Breast epithelium (tissue), 4 donors: ENCODE data around the gene OR5K1. TPM values are rescaled to one million over a fixed set of nuclear protein-coding genes. Genes with fewer than 3 reads are reported as not detected.

ENCODE experiments used
- DNase-seq, 2 donors: peaks; one replicate each; pipeline ENCODE4 v3.0.0-alpha.2; 2019; ENCODE audit warnings: low spot score in 2 of 2
- H3K27ac ChIP-seq, 2 donors: fragments of 200-600 bp; sonication (generic) in 1 of 2; one replicate each; pipeline ENCODE4 v1.5.1; 2016 to 2019; ENCODE audit warnings: mild to moderate bottlenecking in 1 of 2
- H3K27me3 ChIP-seq, 2 donors: fragments of 200-600 bp; sonication (generic) in 1 of 2; one replicate each; pipeline versions ENCODE4 v1.5.1 to v1.6.0; 2017 to 2019; ENCODE audit warnings: control low read depth in 1 of 2, mild to moderate bottlenecking in 1 of 2
- H3K36me3 ChIP-seq: fragments of 200-600 bp; one replicate; pipeline ENCODE4 v1.5.1; 2019
- H3K4me1 ChIP-seq, 2 donors: fragments of 200-600 bp; sonication (generic); one replicate each; pipeline ENCODE4 v1.5.1; 2016 to 2019; ENCODE audit warnings: control low read depth in 1 of 2
- H3K4me3 ChIP-seq, 3 donors: fragments of 200-600 bp; sonication (generic); 1 replicate in 2 of 3; 2 replicates in 1 of 3; pipeline ENCODE4 v1.5.1; 2016 to 2019; ENCODE audit warnings: mild to moderate bottlenecking in 3 of 3, moderate library complexity in 2 of 3
- H3K9me3 ChIP-seq, 2 donors: fragments of 200-600 bp; sonication (generic) in 1 of 2; one replicate each; pipeline ENCODE4 v1.5.1; 2016 to 2019; ENCODE audit warnings: control low read depth in 1 of 2
- CTCF ChIP-seq, 3 donors: fragments of 450-650 bp; IDR thresholded peaks; one replicate each; pipeline ENCODE4 v1.5.1; 2016 to 2017; ENCODE audit warnings: antibody characterized with exemption in 3 of 3, mild to moderate bottlenecking in 3 of 3, moderate library complexity in 3 of 3
- POLR2A ChIP-seq: fragments of 450-650 bp; IDR thresholded peaks from one replicate; pipeline ENCODE4 v1.6.1; 2016; ENCODE audit warnings: antibody characterized with exemption, mild to moderate bottlenecking, moderate library complexity
- POLR2AphosphoS5 ChIP-seq, 3 donors: sonication (generic); formaldehyde crosslinking; IDR thresholded peaks; one replicate each; pipeline ENCODE4 v1.6.1; 2017; ENCODE audit warnings: antibody characterized with exemption in 3 of 3
- intact Hi-C: fragments of 100-400 bp; cut with DNase I; formaldehyde crosslinking; loops from one replicate; pipeline ENCODE4 v1.15.1; 2023; ENCODE audit warnings: low total_unique reads
- total RNA-seq, 3 donors: library from RNA; depleted of rRNA; stranded (reverse); fragments of >200 nt; gene quantifications; one replicate each; pipeline ENCODE4 v1.1.0, GENCODE V29; 2016

OR5K1 gene
- total RNA-seq, 3 donors from 2014 or later: not detected

- H3K4me1 ChIP-seq: no peaks in the 10 kb centered on the region
- no peak overlapping the region for H3K27ac ChIP-seq
- intact Hi-C loops: no loop called here
- no peaks in the 10 kb centered on the region for H3K27me3 ChIP-seq
- H3K9me3 ChIP-seq: no peaks in the 10 kb centered on the region
- H3K36me3 ChIP-seq: no peaks in the 10 kb centered on the region
- H3K4me3 ChIP-seq: no peak overlapping the region
- no peak for TF ChIP-seq CTCF (IDR thresholded peaks at IDR 0.05)
- no peak for TF ChIP-seq POLR2AphosphoS5 (IDR thresholded peaks at IDR 0.05)
- TF ChIP-seq POLR2A: no peak
- DNase-seq: no peak
Observed at GRCh38 chr3:98445949-98446406, 17.0 kb upstream of the OR5K1 start.

GRCh38 chr3:98449606-98450193 is 13.3 kb upstream of the OR5K1 start:
- H3K4me3 ChIP-seq: no peak overlapping the region
- H3K36me3 ChIP-seq: no peaks in the 10 kb centered on the region
- H3K4me1 ChIP-seq: no peaks in the 10 kb centered on the region
- no peak overlapping the region for H3K27ac ChIP-seq
- intact Hi-C loops: no loop called here
- TF ChIP-seq CTCF (IDR thresholded peaks at IDR 0.05) (no peak), POLR2A (no peak), POLR2AphosphoS5 (IDR thresholded peaks at IDR 0.05) (no peak)
- no peaks in the 10 kb centered on the region for H3K9me3 ChIP-seq
- no peaks in the 10 kb centered on the region for H3K27me3 ChIP-seq
- no peak for DNase-seq

GRCh38 chr3:98450372-98450771 is 12.6 kb upstream of the OR5K1 start:
- H3K4me3 ChIP-seq: no peak overlapping the region
- H3K9me3 ChIP-seq: no peaks in the 10 kb centered on the region
- no peak overlapping the region for H3K27ac ChIP-seq
- TF ChIP-seq POLR2AphosphoS5 (IDR thresholded peaks at IDR 0.05) (no peak), CTCF (IDR thresholded peaks at IDR 0.05) (no peak), POLR2A (no peak)
- no peaks in the 10 kb centered on the region for H3K4me1 ChIP-seq
- H3K36me3 ChIP-seq: no peaks in the 10 kb centered on the region
- no peaks in the 10 kb centered on the region for H3K27me3 ChIP-seq
- intact Hi-C loops: no loop called here
- no peak for DNase-seq

GRCh38 chr3:98453827-98454226 is 9.2 kb upstream of the OR5K1 start:
- no peak for DNase-seq
- TF ChIP-seq CTCF (IDR thresholded peaks at IDR 0.05): no peak
- no peak for TF ChIP-seq POLR2AphosphoS5 (IDR thresholded peaks at IDR 0.05)
- TF ChIP-seq POLR2A: no peak
- Histone ChIP-seq H3K36me3 (no peaks in the 10 kb centered on the region), H3K4me1 (no peaks in the 10 kb centered on the region), H3K27me3 (no peaks in the 10 kb centered on the region), H3K4me3 (no peak overlapping the region), H3K27ac (no peak overlapping the region), H3K9me3 (peaks cover 0 to 4% of the 10 kb centered on the region in 2 donors)
- intact Hi-C loops: no loop called here

- peaks cover 0 to 4% of the 10 kb centered on the region in 2 donors for H3K9me3 ChIP-seq
- DNase-seq: no peak
- H3K4me1 ChIP-seq: no peaks in the 10 kb centered on the region
- TF ChIP-seq POLR2AphosphoS5 (IDR thresholded peaks at IDR 0.05): no peak
- no peak for TF ChIP-seq POLR2A
- H3K27ac ChIP-seq: no peak overlapping the region
- H3K4me3 ChIP-seq: no peak overlapping the region
- no peaks in the 10 kb centered on the region for H3K36me3 ChIP-seq
- no peaks in the 10 kb centered on the region for H3K27me3 ChIP-seq
- intact Hi-C loops: no loop called here
Observed at GRCh38 chr3:98454929-98455328, 8.1 kb upstream of the OR5K1 start.
